Measurements from ENCODE around the gene TRABD2A. TPM values are rescaled to one million over a fixed set of nuclear protein-coding genes. Genes with fewer than 3 reads are reported as not detected.

Gene TRABD2A
- total RNA-seq, 4 donors from 2014 or later: 0.47 to 2.7 (median 1.4) TPM

GRCh38 chr2:84906900-84907714, 26.2 kb upstream of the TRABD2A start:
- H3K4me3 ChIP-seq: peak overlapping the region; percentile 92 to 97
- no peaks in the 10 kb centered on the region for H3K9me3 ChIP-seq
- 15 to 40% methylated on average over 4 to 15 of the region's 15 CpGs for WGBS, 2 donors (ENCODE audit: low coverage in 1 of 2)
- H3K27ac ChIP-seq: peak overlapping the region; percentile 78 to 95 (median 94)
- ATAC-seq: peak; percentile 60
- TF ChIP-seq EP300 (IDR thresholded peaks at IDR 0.05): no peak
- TF ChIP-seq POLR2A (IDR thresholded peaks at IDR 0.05): peak; percentile 35 to 44
- peak; percentile 66 for TF ChIP-seq POLR2AphosphoS5 (IDR thresholded peaks at IDR 0.05)
- peaks cover 0 to 23% (median 4%) of the 10 kb centered on the region in 3 donors for H3K4me1 ChIP-seq
- no peaks in the 10 kb centered on the region for H3K36me3 ChIP-seq
- no peaks in the 10 kb centered on the region for H3K27me3 ChIP-seq

GRCh38 chr2:84906108-84906899, 25.4 kb upstream of the TRABD2A start:
- peaks cover 0 to 23% (median 4%) of the 10 kb centered on the region in 3 donors for H3K4me1 ChIP-seq
- peak overlapping the region; percentile 92 to 97 for H3K4me3 ChIP-seq
- TF ChIP-seq POLR2AphosphoS5 (IDR thresholded peaks at IDR 0.05) (no peak), POLR2A (IDR thresholded peaks at IDR 0.05) (no peak), EP300 (IDR thresholded peaks at IDR 0.05) (no peak)
- TF ChIP-seq, protein P1, sequence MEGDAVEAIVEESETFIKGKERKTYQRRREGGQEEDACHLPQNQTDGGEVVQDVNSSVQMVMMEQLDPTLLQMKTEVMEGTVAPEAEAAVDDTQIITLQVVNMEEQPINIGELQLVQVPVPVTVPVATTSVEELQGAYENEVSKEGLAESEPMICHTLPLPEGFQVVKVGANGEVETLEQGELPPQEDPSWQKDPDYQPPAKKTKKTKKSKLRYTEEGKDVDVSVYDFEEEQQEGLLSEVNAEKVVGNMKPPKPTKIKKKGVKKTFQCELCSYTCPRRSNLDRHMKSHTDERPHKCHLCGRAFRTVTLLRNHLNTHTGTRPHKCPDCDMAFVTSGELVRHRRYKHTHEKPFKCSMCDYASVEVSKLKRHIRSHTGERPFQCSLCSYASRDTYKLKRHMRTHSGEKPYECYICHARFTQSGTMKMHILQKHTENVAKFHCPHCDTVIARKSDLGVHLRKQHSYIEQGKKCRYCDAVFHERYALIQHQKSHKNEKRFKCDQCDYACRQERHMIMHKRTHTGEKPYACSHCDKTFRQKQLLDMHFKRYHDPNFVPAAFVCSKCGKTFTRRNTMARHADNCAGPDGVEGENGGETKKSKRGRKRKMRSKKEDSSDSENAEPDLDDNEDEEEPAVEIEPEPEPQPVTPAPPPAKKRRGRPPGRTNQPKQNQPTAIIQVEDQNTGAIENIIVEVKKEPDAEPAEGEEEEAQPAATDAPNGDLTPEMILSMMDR (IDR thresholded peaks at IDR 0.05): no peak
- WGBS, 2 donors (ENCODE audit: low coverage in 1 of 2): 0 to 2% methylated on average over 11 to 17 of the region's 38 CpGs
- no peaks in the 10 kb centered on the region for H3K9me3 ChIP-seq
- no peaks in the 10 kb centered on the region for H3K27me3 ChIP-seq
- H3K27ac ChIP-seq: peak overlapping the region; percentile 78 to 95 (median 94)
- no peaks in the 10 kb centered on the region for H3K36me3 ChIP-seq
- no peak for ATAC-seq

DNA sequence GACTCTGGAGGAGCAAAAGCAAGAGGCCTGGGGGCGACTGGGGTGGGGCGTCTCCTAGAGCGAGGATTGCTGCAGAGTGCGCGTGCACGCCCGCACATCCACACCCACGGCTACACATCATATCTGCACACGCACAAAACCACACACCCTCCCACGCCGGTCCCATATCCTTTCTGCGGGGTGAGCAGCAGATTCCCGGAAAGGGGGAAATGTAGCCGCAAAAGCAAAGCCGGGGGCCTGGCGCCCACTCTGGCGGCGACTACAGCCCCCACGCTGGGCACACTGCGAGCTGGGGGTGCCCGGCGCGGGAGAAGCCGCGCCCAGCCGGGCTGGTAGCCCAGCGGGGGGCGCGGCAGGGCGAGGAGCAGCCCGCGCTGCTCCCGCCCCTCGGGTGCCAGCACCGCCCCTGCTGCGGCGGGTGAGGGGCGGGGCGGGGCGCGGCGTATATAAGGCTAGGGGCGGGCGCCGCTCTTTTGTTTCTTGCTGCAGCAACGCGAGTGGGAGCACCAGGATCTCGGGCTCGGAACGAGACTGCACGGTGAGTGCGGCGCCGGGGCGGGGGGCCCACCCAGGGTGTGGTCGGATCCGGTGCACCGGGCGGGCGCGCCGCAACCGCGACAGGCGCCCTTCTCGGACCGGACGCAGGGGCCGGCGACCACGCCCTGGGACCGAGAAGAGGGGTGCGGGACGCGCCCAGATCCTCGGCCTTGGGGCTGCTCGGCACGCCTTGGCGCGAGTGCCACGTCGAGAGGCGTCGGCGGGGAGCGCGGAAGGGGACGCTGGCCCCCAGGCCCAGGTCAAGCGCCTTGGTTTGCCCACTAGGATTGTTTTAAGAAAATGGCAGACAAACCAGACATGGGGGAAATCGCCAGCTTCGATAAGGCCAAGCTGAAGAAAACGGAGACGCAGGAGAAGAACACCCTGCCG, 24.6 kb upstream of the TRABD2A start, which contains the start of gene TMSB10:
TSS of gene TMSB10 (plus strand) at position 476 of the 927 bp plus-strand sequence.
- H3K4me3 ChIP-seq: peak within 1 kb of the TSS; percentile 92 to 97
- H3K9me3 ChIP-seq: no peaks in the 10 kb centered on the region
- no peaks in the 10 kb centered on the region for H3K27me3 ChIP-seq
- ATAC-seq: peak; percentile 86
- no peaks in the 10 kb centered on the region for H3K36me3 ChIP-seq
- TF ChIP-seq POLR2A (IDR thresholded peaks at IDR 0.05): peak; percentile 98
- TF ChIP-seq EP300 (IDR thresholded peaks at IDR 0.05): no peak
- TF ChIP-seq, protein P1 (IDR thresholded peaks at IDR 0.05): peak in 3 of 4 experiments; percentile 5 to 45 (median 18)
- TF ChIP-seq POLR2AphosphoS5 (IDR thresholded peaks at IDR 0.05): peak; percentile 99
- 0% methylated on average over 5 of the region's 94 CpGs; no CpG with 5 or more reads in 1 of the 2 donors for WGBS, 2 donors (ENCODE audit: low coverage in 1 of 2)
- peak within 1 kb of the TSS; percentile 78 to 95 (median 94) for H3K27ac ChIP-seq
- peaks cover 0 to 23% (median 4%) of the 10 kb centered on the region in 3 donors for H3K4me1 ChIP-seq

- H3K4me3 ChIP-seq: peak overlapping the region; percentile 92 to 97
- WGBS, 2 donors (ENCODE audit: low coverage in 1 of 2): 0% methylated on average over 3 to 5 of the region's 21 CpGs
- peak overlapping the region; percentile 54 to 95 (median 94) for H3K27ac ChIP-seq
- no peaks in the 10 kb centered on the region for H3K9me3 ChIP-seq
- H3K27me3 ChIP-seq: no peaks in the 10 kb centered on the region
- H3K36me3 ChIP-seq: no peaks in the 10 kb centered on the region
- H3K4me1 ChIP-seq: peaks cover 0 to 23% (median 4%) of the 10 kb centered on the region in 3 donors
- TF ChIP-seq POLR2A (IDR thresholded peaks at IDR 0.05) (peak; percentile 28 to 31), EP300 (IDR thresholded peaks at IDR 0.05) (no peak), POLR2AphosphoS5 (IDR thresholded peaks at IDR 0.05) (peak; percentile 84)
- peak; percentile 80 for ATAC-seq
Observed at GRCh38 chr2:84904717-84905174, 23.9 kb upstream of the TRABD2A start.

DNA sequence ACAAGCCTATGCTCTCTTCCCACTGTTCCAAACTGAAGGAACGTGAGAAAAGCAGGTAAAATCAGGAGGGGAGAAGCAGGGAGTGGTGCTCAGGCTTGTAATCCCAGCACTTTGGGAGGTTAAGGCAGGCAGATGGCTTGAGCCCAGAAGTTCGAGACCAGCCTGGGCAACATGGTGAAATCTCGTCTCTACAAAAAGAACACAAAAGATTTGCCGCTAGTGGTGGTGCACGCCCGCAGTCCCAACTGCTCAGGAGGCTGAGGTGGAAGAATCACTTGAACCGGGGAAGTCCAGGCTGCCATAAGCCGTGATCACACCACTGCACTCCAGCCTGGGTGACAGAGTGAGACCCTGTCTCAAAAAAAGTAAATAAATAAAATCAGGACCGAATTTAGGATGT, 23.3 kb upstream of the TRABD2A start:
- WGBS, 2 donors (ENCODE audit: low coverage in 1 of 2): 73 to 83% methylated on average over 1 to 7 of the region's 9 CpGs
- peak overlapping the region in 2 of 4 donors; percentile 94 to 95 for H3K27ac ChIP-seq

More for the DNA sequence above, 23.3 kb upstream of the TRABD2A start:
- Histone ChIP-seq H3K4me1 (peaks cover 0 to 23% (median 4%) of the 10 kb centered on the region in 3 donors), H3K9me3 (no peaks in the 10 kb centered on the region), H3K27me3 (no peaks in the 10 kb centered on the region), H3K4me3 (peak overlapping the region in 1 of 2 donors; percentile 97), H3K36me3 (no peaks in the 10 kb centered on the region)
- TF ChIP-seq EP300 (IDR thresholded peaks at IDR 0.05): no peak
- TF ChIP-seq POLR2AphosphoS5 (IDR thresholded peaks at IDR 0.05): no peak
- TF ChIP-seq POLR2A (IDR thresholded peaks at IDR 0.05): no peak
- TF ChIP-seq, protein P1 (IDR thresholded peaks at IDR 0.05): no peak
- no peak for ATAC-seq
